ENCODE results near the gene TRNAU1AP.
A peak's percentile ranks its signal among the peaks of the same experiment; 100 is the strongest.

Gene TRNAU1AP

DNA sequence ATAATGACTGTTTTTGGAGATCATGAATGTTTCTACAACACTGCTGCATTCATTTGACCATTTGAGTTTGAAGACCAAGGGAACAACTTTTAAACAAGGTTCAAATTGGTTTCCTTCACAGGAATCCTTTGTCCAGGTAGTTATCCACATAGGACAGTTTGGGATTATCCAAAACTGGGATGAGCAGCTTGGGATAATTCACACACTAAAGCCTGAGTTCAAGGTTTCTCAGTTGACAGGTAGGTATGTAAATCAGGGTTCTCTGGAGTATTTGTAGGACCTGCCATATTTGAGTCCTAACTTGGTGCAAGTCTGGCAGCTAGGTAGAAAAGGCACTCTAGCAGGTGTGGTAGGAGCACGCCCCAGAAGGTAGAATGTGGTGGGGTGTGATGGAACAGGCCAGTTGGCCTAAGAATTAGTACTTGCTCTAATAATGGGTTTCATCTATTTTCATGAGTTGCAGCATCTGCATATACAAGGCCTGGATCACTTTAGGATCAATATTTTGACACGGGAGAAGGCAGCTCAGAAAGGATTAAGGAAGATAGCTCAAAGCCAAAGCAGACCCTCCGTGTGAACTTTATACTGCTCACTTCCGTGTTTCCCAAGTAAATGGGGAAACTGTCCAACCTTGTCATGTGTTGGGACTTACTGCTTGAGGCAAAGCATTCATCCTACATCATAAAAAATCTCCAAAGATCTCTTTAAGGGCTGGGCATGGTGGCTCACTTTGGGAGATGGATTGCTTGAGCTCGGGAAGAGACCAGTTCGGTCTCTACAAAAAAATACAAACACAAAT, 25.1 kb downstream of the TRNAU1AP start:
- H3K27ac ChIP-seq (replicated peaks), result no peak overlapping the region
- TF ChIP-seq, protein P1, sequence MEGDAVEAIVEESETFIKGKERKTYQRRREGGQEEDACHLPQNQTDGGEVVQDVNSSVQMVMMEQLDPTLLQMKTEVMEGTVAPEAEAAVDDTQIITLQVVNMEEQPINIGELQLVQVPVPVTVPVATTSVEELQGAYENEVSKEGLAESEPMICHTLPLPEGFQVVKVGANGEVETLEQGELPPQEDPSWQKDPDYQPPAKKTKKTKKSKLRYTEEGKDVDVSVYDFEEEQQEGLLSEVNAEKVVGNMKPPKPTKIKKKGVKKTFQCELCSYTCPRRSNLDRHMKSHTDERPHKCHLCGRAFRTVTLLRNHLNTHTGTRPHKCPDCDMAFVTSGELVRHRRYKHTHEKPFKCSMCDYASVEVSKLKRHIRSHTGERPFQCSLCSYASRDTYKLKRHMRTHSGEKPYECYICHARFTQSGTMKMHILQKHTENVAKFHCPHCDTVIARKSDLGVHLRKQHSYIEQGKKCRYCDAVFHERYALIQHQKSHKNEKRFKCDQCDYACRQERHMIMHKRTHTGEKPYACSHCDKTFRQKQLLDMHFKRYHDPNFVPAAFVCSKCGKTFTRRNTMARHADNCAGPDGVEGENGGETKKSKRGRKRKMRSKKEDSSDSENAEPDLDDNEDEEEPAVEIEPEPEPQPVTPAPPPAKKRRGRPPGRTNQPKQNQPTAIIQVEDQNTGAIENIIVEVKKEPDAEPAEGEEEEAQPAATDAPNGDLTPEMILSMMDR (IDR thresholded peaks at IDR 0.05; ENCODE audit: insufficient read depth, low read length), result no peak
- TF ChIP-seq GABPA (IDR thresholded peaks at IDR 0.05; ENCODE audit: low read depth) (no peak), SPI1 (IDR thresholded peaks at IDR 0.05; ENCODE audit: borderline replicate concordance, low read depth) (0 out of 2 replicates have a peak, but pooled peaks have one; percentile 7), POLR2AphosphoS5 (IDR thresholded peaks at IDR 0.05; ENCODE audit: low read depth) (peak; percentile 57)
- TF ChIP-seq, protein P2, sequence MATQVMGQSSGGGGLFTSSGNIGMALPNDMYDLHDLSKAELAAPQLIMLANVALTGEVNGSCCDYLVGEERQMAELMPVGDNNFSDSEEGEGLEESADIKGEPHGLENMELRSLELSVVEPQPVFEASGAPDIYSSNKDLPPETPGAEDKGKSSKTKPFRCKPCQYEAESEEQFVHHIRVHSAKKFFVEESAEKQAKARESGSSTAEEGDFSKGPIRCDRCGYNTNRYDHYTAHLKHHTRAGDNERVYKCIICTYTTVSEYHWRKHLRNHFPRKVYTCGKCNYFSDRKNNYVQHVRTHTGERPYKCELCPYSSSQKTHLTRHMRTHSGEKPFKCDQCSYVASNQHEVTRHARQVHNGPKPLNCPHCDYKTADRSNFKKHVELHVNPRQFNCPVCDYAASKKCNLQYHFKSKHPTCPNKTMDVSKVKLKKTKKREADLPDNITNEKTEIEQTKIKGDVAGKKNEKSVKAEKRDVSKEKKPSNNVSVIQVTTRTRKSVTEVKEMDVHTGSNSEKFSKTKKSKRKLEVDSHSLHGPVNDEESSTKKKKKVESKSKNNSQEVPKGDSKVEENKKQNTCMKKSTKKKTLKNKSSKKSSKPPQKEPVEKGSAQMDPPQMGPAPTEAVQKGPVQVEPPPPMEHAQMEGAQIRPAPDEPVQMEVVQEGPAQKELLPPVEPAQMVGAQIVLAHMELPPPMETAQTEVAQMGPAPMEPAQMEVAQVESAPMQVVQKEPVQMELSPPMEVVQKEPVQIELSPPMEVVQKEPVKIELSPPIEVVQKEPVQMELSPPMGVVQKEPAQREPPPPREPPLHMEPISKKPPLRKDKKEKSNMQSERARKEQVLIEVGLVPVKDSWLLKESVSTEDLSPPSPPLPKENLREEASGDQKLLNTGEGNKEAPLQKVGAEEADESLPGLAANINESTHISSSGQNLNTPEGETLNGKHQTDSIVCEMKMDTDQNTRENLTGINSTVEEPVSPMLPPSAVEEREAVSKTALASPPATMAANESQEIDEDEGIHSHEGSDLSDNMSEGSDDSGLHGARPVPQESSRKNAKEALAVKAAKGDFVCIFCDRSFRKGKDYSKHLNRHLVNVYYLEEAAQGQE (IDR thresholded peaks at IDR 0.05; ENCODE audit: insufficient replicate concordance, low read depth), result no peak
- H3K4me3 ChIP-seq (replicated peaks; ENCODE audit: insufficient read depth, low read length), result no peak overlapping the region
- DNase-seq (ENCODE audit: low read depth in 1 of 2, low spot score in 1 of 2), result peak; percentile 12 to 41
- no peaks in the 10 kb centered on the region for H3K27me3 ChIP-seq (ENCODE audit: insufficient read depth, poor library complexity, severe bottlenecking)

DNA sequence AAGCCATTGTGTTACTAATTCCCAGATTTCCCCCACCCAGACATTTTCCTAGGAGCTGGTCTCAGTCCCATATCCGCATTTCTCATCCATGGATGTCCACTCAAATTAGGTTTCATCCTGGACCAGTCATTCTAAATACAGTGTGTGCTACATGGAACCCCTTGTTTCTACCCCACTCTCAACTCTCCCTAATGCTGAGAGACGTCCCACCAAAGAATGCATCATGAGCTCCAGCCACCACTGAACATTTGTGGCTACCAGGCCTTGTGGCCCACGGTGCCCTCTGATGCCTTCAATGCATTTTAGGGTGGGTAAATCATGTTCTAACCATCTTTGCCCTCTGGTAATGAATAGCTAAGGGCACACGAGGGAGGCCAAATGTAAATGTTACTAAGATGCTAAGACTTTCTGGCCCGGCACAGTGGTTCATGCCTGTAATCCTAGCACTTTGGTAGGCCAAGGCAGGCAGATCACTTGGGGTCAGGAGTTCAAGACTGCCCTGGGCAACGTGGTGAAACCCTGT, 25.9 kb downstream of the TRNAU1AP start:
- peak in 1 of 2 experiments; percentile 39 for DNase-seq (ENCODE audit: low read depth in 1 of 2, low spot score in 1 of 2)
- TF ChIP-seq GABPA (IDR thresholded peaks at IDR 0.05; ENCODE audit: low read depth) (no peak), SPI1 (IDR thresholded peaks at IDR 0.05; ENCODE audit: borderline replicate concordance, low read depth) (no peak), POLR2AphosphoS5 (IDR thresholded peaks at IDR 0.05; ENCODE audit: low read depth) (no peak)
- H3K27me3 ChIP-seq (ENCODE audit: insufficient read depth, poor library complexity, severe bottlenecking), result no peaks in the 10 kb centered on the region
- H3K4me3 ChIP-seq (replicated peaks; ENCODE audit: insufficient read depth, low read length), result no peak overlapping the region
- no peak overlapping the region for H3K27ac ChIP-seq (replicated peaks)

- Histone ChIP-seq H3K27ac (replicated peaks) (peak overlapping the region; percentile 10; the same call in 1 of the 2 replicates), H3K27me3 (ENCODE audit: insufficient read depth, poor library complexity, severe bottlenecking) (no peaks in the 10 kb centered on the region), H3K4me3 (replicated peaks; ENCODE audit: insufficient read depth, low read length) (peak overlapping the region; percentile 67)
- no peak for TF ChIP-seq GABPA (IDR thresholded peaks at IDR 0.05; ENCODE audit: low read depth)
- TF ChIP-seq, protein P1 (IDR thresholded peaks at IDR 0.05; ENCODE audit: insufficient read depth, low read length), result no peak
- TF ChIP-seq SPI1 (IDR thresholded peaks at IDR 0.05; ENCODE audit: borderline replicate concordance, low read depth), result no peak
- TF ChIP-seq, protein P2 (IDR thresholded peaks at IDR 0.05; ENCODE audit: insufficient replicate concordance, low read depth), result no peak
- no peak for TF ChIP-seq POLR2AphosphoS5 (IDR thresholded peaks at IDR 0.05; ENCODE audit: low read depth)
- peak in 1 of 2 experiments; percentile 56 for DNase-seq (ENCODE audit: low read depth in 1 of 2, low spot score in 1 of 2)
These were observed 26.5 kb downstream of the TRNAU1AP start for GRCh38 chr1:28579401-28579800.

Data from HL-60 (cell line).